ENCODE data around the gene DCUN1D2.

DCUN1D2 gene

DNA sequence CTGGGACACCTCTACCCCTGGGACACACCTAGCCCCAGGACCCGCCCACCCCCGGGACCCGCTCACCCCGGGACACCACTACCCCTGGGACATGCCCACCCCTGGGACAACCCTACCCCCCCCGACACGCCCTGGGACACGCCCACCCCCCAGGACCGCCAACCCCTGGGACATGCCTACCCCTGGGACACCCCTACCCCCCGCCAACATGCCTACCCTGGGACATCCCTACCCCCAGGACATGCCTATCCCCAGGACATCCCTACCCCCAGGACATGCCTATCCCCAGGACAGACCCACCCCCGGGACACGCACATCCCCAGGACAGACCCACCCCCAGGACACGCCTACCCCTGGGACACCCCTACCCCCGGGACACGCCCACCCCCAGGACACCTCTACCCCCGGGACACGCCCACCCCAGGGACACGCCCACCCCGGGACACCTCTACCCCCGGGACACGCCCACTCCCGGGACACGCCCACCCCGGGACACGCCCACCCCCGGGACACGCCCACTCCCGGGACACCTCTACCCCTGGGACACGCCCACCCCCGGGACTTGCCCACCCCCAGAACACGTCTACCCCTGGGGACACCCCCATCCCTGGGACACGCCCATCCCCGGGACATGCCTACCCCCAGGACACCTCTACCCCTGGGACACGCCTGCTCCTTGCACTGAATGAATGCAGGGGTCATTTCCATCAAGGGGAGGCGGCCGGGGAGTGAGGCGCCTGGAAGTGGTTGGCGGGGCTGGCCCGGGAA is 69.5 kb downstream of the DCUN1D2 start:
- no peaks in the 10 kb centered on the region for H3K36me3 ChIP-seq
- TF ChIP-seq, protein P1, sequence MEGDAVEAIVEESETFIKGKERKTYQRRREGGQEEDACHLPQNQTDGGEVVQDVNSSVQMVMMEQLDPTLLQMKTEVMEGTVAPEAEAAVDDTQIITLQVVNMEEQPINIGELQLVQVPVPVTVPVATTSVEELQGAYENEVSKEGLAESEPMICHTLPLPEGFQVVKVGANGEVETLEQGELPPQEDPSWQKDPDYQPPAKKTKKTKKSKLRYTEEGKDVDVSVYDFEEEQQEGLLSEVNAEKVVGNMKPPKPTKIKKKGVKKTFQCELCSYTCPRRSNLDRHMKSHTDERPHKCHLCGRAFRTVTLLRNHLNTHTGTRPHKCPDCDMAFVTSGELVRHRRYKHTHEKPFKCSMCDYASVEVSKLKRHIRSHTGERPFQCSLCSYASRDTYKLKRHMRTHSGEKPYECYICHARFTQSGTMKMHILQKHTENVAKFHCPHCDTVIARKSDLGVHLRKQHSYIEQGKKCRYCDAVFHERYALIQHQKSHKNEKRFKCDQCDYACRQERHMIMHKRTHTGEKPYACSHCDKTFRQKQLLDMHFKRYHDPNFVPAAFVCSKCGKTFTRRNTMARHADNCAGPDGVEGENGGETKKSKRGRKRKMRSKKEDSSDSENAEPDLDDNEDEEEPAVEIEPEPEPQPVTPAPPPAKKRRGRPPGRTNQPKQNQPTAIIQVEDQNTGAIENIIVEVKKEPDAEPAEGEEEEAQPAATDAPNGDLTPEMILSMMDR (IDR thresholded peaks at IDR 0.05) = no peak
- no peaks in the 10 kb centered on the region for H3K4me1 ChIP-seq (ENCODE audit: control insufficient read depth in 1 of 2, insufficient read depth in 1 of 2, low read depth in 1 of 2, low read length in 1 of 2)
- H3K4me3 ChIP-seq (ENCODE audit: low read depth in 1 of 2, low read length in 1 of 2) = no peak overlapping the region
- no peaks in the 10 kb centered on the region for H3K9me3 ChIP-seq
- H3K27me3 ChIP-seq = peaks cover 13% of the 10 kb centered on the region
- no peak overlapping the region for H3K27ac ChIP-seq

DNA sequence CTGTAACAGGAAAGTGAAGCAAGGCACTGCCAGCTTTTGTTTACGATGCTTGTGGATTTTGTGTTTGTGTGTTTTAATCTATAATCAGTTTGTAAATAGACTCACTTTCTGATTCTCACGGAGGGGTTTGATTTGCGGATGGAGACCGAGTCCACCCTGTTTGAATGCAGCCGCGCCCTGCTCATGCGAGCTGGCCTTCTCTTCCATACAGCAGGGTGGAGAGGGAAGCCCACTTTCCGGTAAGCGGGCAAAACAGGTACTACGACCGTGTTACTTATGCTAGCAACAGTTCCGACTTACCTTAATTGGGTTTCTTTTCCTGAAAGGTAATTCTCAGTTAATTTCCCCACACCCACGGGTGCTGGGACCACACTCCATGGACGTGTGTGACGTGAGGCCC is 70.3 kb downstream of the DCUN1D2 start:
- Histone ChIP-seq H3K4me1 (ENCODE audit: control insufficient read depth in 1 of 2, insufficient read depth in 1 of 2, low read depth in 1 of 2, low read length in 1 of 2) (no peaks in the 10 kb centered on the region), H3K27ac (no peak overlapping the region), H3K36me3 (no peaks in the 10 kb centered on the region), H3K4me3 (ENCODE audit: low read depth in 1 of 2, low read length in 1 of 2) (no peak overlapping the region), H3K9me3 (no peaks in the 10 kb centered on the region), H3K27me3 (peaks cover 13% of the 10 kb centered on the region)
- TF ChIP-seq, protein P1 (IDR thresholded peaks at IDR 0.05) = no peak

DNA sequence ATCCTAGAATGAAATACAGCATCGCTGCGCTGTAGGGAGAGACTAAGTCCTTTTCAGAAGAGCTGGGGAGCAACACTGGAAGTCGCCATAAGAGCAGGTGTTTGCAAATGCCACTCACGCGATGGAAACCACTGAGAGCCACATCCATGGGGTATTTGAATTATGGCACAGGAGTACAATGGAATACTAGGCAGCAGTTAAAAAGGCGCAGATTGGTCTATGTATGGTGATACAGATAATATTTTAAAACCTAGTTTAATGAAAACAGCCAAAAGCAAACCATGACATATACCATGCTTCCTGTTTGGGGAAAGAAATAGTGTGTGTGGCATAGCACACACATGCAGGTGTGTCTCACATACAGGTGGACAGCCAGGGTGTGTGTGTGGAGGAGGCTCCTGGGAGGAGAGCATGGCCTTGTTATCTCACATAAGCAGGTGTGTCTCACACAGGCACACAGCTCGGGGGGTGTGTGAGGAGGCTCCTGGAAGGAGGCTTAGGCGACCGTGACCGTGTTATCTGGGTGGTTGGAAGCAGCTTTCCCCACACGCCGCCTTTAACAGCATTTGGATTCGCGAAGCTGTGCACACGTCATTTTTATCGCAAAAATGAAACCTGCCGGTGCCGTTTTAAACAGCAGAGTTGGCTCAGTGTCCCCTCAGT is 70.8 kb downstream of the DCUN1D2 start:
- H3K9me3 ChIP-seq = no peaks in the 10 kb centered on the region
- TF ChIP-seq, protein P1 (IDR thresholded peaks at IDR 0.05) = no peak

DNA sequence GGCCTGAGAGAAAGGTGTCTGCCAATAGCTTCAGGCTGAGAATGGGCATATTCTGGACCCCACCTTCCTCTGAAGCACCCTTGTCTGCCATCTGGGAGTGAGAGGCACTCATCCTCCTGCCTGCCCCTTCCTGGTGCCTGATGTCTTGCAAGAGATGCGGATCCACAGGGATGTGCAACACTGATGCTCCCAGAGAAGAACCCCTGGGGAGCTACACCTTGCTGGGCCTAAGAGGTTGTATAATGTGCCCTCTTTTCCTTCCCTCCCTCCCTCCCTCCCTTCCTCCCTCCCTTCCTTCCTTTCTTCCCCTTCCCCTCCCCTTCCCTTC is 71.8 kb downstream of the DCUN1D2 start:
- Histone ChIP-seq H3K27me3 (peaks cover 13% of the 10 kb centered on the region), H3K36me3 (no peaks in the 10 kb centered on the region), H3K4me3 (ENCODE audit: low read depth in 1 of 2, low read length in 1 of 2) (no peak overlapping the region), H3K4me1 (ENCODE audit: control insufficient read depth in 1 of 2, insufficient read depth in 1 of 2, low read depth in 1 of 2, low read length in 1 of 2) (no peaks in the 10 kb centered on the region), H3K9me3 (no peaks in the 10 kb centered on the region), H3K27ac (no peak overlapping the region)
- TF ChIP-seq, protein P1 (IDR thresholded peaks at IDR 0.05) = no peak

More for the DNA sequence above, 70.8 kb downstream of the DCUN1D2 start:
- peaks cover 13% of the 10 kb centered on the region for H3K27me3 ChIP-seq
- H3K36me3 ChIP-seq = no peaks in the 10 kb centered on the region
- H3K4me1 ChIP-seq (ENCODE audit: control insufficient read depth in 1 of 2, insufficient read depth in 1 of 2, low read depth in 1 of 2, low read length in 1 of 2) = no peaks in the 10 kb centered on the region
- no peak overlapping the region for H3K27ac ChIP-seq
- H3K4me3 ChIP-seq (ENCODE audit: low read depth in 1 of 2, low read length in 1 of 2) = no peak overlapping the region

DNA sequence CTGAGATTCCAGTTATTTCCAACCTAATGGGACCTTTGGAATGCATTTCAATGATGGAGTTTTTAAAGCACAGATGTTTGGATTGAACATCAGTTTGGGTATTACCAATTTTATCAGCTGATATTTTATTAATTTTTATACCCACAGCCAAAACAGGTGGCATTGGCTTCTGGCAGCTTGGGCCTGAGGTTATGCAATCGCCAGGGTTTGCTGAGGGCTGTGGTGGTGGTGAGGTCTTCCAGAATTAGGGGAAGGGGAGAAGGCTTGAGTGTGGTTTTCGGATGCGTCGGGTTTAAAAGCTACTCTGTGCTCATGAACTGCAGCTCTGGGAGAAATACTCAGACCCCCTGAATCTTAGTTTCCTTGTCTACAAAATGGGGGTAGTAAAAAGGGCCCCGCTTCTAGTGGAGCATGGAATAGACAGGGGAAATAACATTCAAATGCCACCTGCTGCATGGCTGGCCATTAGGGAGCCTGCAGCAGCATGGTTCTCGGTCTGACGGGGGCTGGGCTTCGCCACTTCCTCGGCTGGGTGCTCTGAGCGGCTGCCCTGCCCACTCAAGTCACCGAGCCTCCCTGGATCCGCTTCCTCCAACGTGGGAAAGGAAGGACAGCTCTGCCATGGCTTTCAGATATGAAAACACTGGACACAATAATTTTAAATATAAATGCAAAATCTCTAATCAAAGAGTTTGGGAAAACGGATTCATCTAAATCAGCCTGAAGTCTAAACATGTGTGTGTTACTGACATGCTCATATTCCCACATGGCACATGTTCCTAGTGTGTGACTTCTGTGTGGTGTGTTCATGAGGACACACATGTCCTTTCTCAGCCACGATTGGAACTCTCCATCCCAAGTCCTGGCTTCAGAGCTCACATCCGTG is 72.4 kb downstream of the DCUN1D2 start:
- Histone ChIP-seq H3K27me3 (peaks cover 13% of the 10 kb centered on the region), H3K27ac (no peak overlapping the region), H3K4me3 (ENCODE audit: low read depth in 1 of 2, low read length in 1 of 2) (no peak overlapping the region), H3K4me1 (ENCODE audit: control insufficient read depth in 1 of 2, insufficient read depth in 1 of 2, low read depth in 1 of 2, low read length in 1 of 2) (no peaks in the 10 kb centered on the region), H3K36me3 (no peaks in the 10 kb centered on the region), H3K9me3 (no peaks in the 10 kb centered on the region)
- TF ChIP-seq, protein P1 (IDR thresholded peaks at IDR 0.05) = no peak
